ENCODE data around the gene LTB4R. TPM values are rescaled to one million over a fixed set of nuclear protein-coding genes. Genes with fewer than 3 reads are reported as not detected.
A peak's percentile ranks its signal among the peaks of the same experiment; 100 is the strongest.

Gene LTB4R
- total RNA-seq = 1 to 10 TPM in 2 of 4 donors, under 1 TPM in 2; 0.13 to 2.2 (median 0.75) TPM

- TF ChIP-seq CTCF (IDR thresholded peaks at IDR 0.05 in 4 of 5, conservative IDR thresholded peaks at IDR 0.05 in 1 of 5) (peak in 4 of 5 experiments; percentile 40 to 54 (median 46)), POLR2A (IDR thresholded peaks at IDR 0.05) (no peak)
- in situ Hi-C loops (cut with MboI; ENCODE audit: low sequenced_read_pairs in 4 of 4) (no loop called here), intact Hi-C loops (cut with DNase I; ENCODE audit: low total_unique reads) (loop anchor here (1.0 to 5.0 kb wide), 3 partner anchors 40 to 126 kb away; partner anchors contain the start of genes RABGGTA and TINF2)
- Histone ChIP-seq H3K27ac (peak within 1 kb of the TSS; percentile 71 to 81 (median 73)), H3K4me1 (peaks cover 12 to 19% of the 10 kb centered on the region in 2 donors), H3K27me3 (no peaks in the 10 kb centered on the region), H3K4me3 (peak within 1 kb of the TSS; percentile 51 to 75 (median 55)), H3K36me3 (peaks cover 0 to 13% of the 10 kb centered on the region in 2 donors), H3K9me3 (no peaks in the 10 kb centered on the region)
- ATAC-seq (peak; percentile 76 to 85), DNase-seq (peak; percentile 38 to 74)
These were observed at the start of gene LTB4R for GRCh38 chr14:24310646-24311604. TSS of gene LTB4R (plus strand) at chr14:24311502. CDS start at chr14:24315652, 4,150 bp downstream.

GRCh38 chr14:24261969-24262327 is 49.4 kb upstream of the LTB4R start:
- intact Hi-C loops (cut with DNase I; ENCODE audit: low total_unique reads) = no loop called here
- no peak for DNase-seq
- in situ Hi-C loops (cut with MboI; ENCODE audit: low sequenced_read_pairs in 4 of 4) = no loop called here

GRCh38 chr14:24262821-24263733 is 48.2 kb upstream of the LTB4R start, which contains the start of gene TGM1:
TSS of gene TGM1 (minus strand) at chr14:24263177. CDS start at chr14:24262352, 825 bp downstream.
- DNase-seq = no peak
- TF ChIP-seq CTCF (IDR thresholded peaks at IDR 0.05 in 4 of 5, conservative IDR thresholded peaks at IDR 0.05 in 1 of 5) (no peak), POLR2A (IDR thresholded peaks at IDR 0.05) (no peak)
- H3K27ac ChIP-seq = no peak within 1 kb of the TSS
- H3K4me1 ChIP-seq = no peaks in the 10 kb centered on the region
- H3K36me3 ChIP-seq = peaks cover 0 to 28% of the 10 kb centered on the region in 2 donors
- H3K9me3 ChIP-seq = no peaks in the 10 kb centered on the region
- in situ Hi-C loops (cut with MboI; ENCODE audit: low sequenced_read_pairs in 4 of 4) (no loop called here), intact Hi-C loops (cut with DNase I; ENCODE audit: low total_unique reads) (no loop called here)
- no peak for ATAC-seq
- no peak within 1 kb of the TSS for H3K4me3 ChIP-seq
- no peaks in the 10 kb centered on the region for H3K27me3 ChIP-seq

More at GRCh38 chr14:24261969-24262327, 49.4 kb upstream of the LTB4R start:
- no peak for TF ChIP-seq CTCF (IDR thresholded peaks at IDR 0.05 in 4 of 5, conservative IDR thresholded peaks at IDR 0.05 in 1 of 5)
- TF ChIP-seq POLR2A (IDR thresholded peaks at IDR 0.05) = no peak
- H3K27ac ChIP-seq = no peak overlapping the region
- H3K36me3 ChIP-seq = peaks cover 0 to 17% of the 10 kb centered on the region in 2 donors
- no peaks in the 10 kb centered on the region for H3K27me3 ChIP-seq
- no peak overlapping the region for H3K4me3 ChIP-seq
- H3K4me1 ChIP-seq = no peaks in the 10 kb centered on the region
- ATAC-seq = no peak
- H3K9me3 ChIP-seq = no peaks in the 10 kb centered on the region

- DNase-seq = no peak
- H3K9me3 ChIP-seq = no peaks in the 10 kb centered on the region
- intact Hi-C loops (cut with DNase I; ENCODE audit: low total_unique reads) (no loop called here), in situ Hi-C loops (cut with MboI; ENCODE audit: low sequenced_read_pairs in 4 of 4) (no loop called here)
- no peak overlapping the region for H3K27ac ChIP-seq
- H3K4me1 ChIP-seq = no peaks in the 10 kb centered on the region
- H3K4me3 ChIP-seq = no peak overlapping the region
- H3K36me3 ChIP-seq = peaks cover 0 to 29% of the 10 kb centered on the region in 2 donors
- no peak for ATAC-seq
- TF ChIP-seq CTCF (IDR thresholded peaks at IDR 0.05 in 4 of 5, conservative IDR thresholded peaks at IDR 0.05 in 1 of 5) (no peak), POLR2A (IDR thresholded peaks at IDR 0.05) (no peak)
- H3K27me3 ChIP-seq = no peaks in the 10 kb centered on the region
These were observed 47.5 kb upstream of the LTB4R start for GRCh38 chr14:24263848-24264247.

All from gastrocnemius medialis (tissue), 4 donors.